ENCODE measurements around the gene LRRC55. TPM values are rescaled to one million over a fixed set of nuclear protein-coding genes. Genes with fewer than 3 reads are reported as not detected.

LRRC55 gene
- polyA plus RNA-seq, 1 experiment: not detected

- ChIA-PET POLR2A (no interaction called here), CTCF (no interaction called here)
- DNase-seq (ENCODE audit: low read depth): no peak
- H3K4me3 ChIP-seq (ENCODE audit: low read depth, low read length): no peak overlapping the region
- H3K36me3 ChIP-seq (ENCODE audit: control insufficient read depth, insufficient read depth, low read length): no peaks in the 10 kb centered on the region
- TF ChIP-seq CTCF (IDR thresholded peaks at IDR 0.05; ENCODE audit: insufficient read depth, low read depth, low read length): no peak
- H3K27me3 ChIP-seq (ENCODE audit: control insufficient read depth, insufficient read depth, low read length): peaks cover 2% of the 10 kb centered on the region
Observed at GRCh38 chr11:57158599-57158998, 23.2 kb upstream of the LRRC55 start.

GRCh38 chr11:57160665-57161064, 21.1 kb upstream of the LRRC55 start:
- DNase-seq (ENCODE audit: low read depth): no peak
- TF ChIP-seq CTCF (IDR thresholded peaks at IDR 0.05; ENCODE audit: insufficient read depth, low read depth, low read length): no peak
- ChIA-PET POLR2A (no interaction called here), CTCF (no interaction called here)
- Histone ChIP-seq H3K27me3 (ENCODE audit: control insufficient read depth, insufficient read depth, low read length) (peaks cover 2% of the 10 kb centered on the region), H3K4me3 (ENCODE audit: low read depth, low read length) (no peak overlapping the region), H3K36me3 (ENCODE audit: control insufficient read depth, insufficient read depth, low read length) (no peaks in the 10 kb centered on the region)

- Histone ChIP-seq H3K27me3 (ENCODE audit: control insufficient read depth, insufficient read depth, low read length) (peaks cover 2% of the 10 kb centered on the region), H3K36me3 (ENCODE audit: control insufficient read depth, insufficient read depth, low read length) (no peaks in the 10 kb centered on the region), H3K4me3 (ENCODE audit: low read depth, low read length) (no peak overlapping the region)
- no peak for TF ChIP-seq CTCF (IDR thresholded peaks at IDR 0.05; ENCODE audit: insufficient read depth, low read depth, low read length)
- no peak for DNase-seq (ENCODE audit: low read depth)
- CTCF ChIA-PET: interaction anchor here (2.4 kb wide), 1 partner anchor 88 kb away, joined by 7 read pairs; no protein-coding TSS in a partner anchor
- POLR2A ChIA-PET: no interaction called here
Observed at GRCh38 chr11:57161351-57161750, 20.4 kb upstream of the LRRC55 start.

- no peak for DNase-seq (ENCODE audit: low read depth)
- POLR2A ChIA-PET: no interaction called here
- Histone ChIP-seq H3K27me3 (ENCODE audit: control insufficient read depth, insufficient read depth, low read length) (peaks cover 2% of the 10 kb centered on the region), H3K36me3 (ENCODE audit: control insufficient read depth, insufficient read depth, low read length) (no peaks in the 10 kb centered on the region), H3K4me3 (ENCODE audit: low read depth, low read length) (no peak overlapping the region)
- CTCF ChIA-PET: interaction anchor here (2.4 kb wide), 1 partner anchor 87 kb away, joined by 7 read pairs; no protein-coding TSS in a partner anchor
- no peak for TF ChIP-seq CTCF (IDR thresholded peaks at IDR 0.05; ENCODE audit: insufficient read depth, low read depth, low read length)
Observed at GRCh38 chr11:57162179-57162898, 19.4 kb upstream of the LRRC55 start.

GRCh38 chr11:57163160-57163868, 18.4 kb upstream of the LRRC55 start:
- DNase-seq (ENCODE audit: low read depth): no peak
- Histone ChIP-seq H3K27me3 (ENCODE audit: control insufficient read depth, insufficient read depth, low read length) (no peaks in the 10 kb centered on the region; the same call in 1 of the 2 replicates), H3K4me3 (ENCODE audit: low read depth, low read length) (no peak overlapping the region), H3K36me3 (ENCODE audit: control insufficient read depth, insufficient read depth, low read length) (no peaks in the 10 kb centered on the region)
- no peak for TF ChIP-seq CTCF (IDR thresholded peaks at IDR 0.05; ENCODE audit: insufficient read depth, low read depth, low read length)
- CTCF ChIA-PET: interaction anchor here (2.4 kb wide), 1 partner anchor 86 kb away, joined by 7 read pairs; no protein-coding TSS in a partner anchor
- POLR2A ChIA-PET: no interaction called here
